Panc1 (cell line): ENCODE measurements around the gene UQCC2.

Experiments
- CTCF ChIP-seq: fragments of 450-650 bp; IDR thresholded peaks from 2 replicates; pipeline ENCODE4 v1.5.1; 2017; ENCODE audit warnings: mild to moderate bottlenecking
- POLR2AphosphoS5 ChIP-seq: IDR thresholded peaks from 2 replicates; pipeline ENCODE4 v1.6.1; 2012; ENCODE audit warnings: mild to moderate bottlenecking, low read depth, low read length, moderate library complexity
- REST ChIP-seq, 2 experiments: IDR thresholded peaks; 2 replicates each; pipeline ENCODE4 v1.6.1; 2011 to 2012; ENCODE audit warnings: low read depth in 2 of 2, control low read depth in 1 of 2, low read length in 1 of 2, mild to moderate bottlenecking in 1 of 2, moderate library complexity in 1 of 2; ENCODE audit not compliant: insufficient read depth in 1 of 2

- TF ChIP-seq REST (IDR thresholded peaks at IDR 0.05; ENCODE audit: insufficient read depth in 1 of 2, low read depth in 2 of 2, low read length in 1 of 2) (no peak), CTCF (no peak), POLR2AphosphoS5 (no peak)
Measured at GRCh38 chr6:33682341-33682740, 29.2 kb downstream of the UQCC2 start.
